Adrenal gland (tissue), 12 donors: Measurements from ENCODE around the gene AMPH. TPM values are rescaled to one million over a fixed set of nuclear protein-coding genes. Genes with fewer than 3 reads are reported as not detected.
"Not testable (repeated sequence)": the region's sequence is repeated elsewhere in the genome, so short reads cannot be mapped to it uniquely, and the experiment has no call there.

ENCODE experiments used
- DNase-seq, 7 donors: peaks; one replicate each; pipeline ENCODE4 v3.0.0-alpha.2; 2019 to 2020
- H3K27ac ChIP-seq, 5 donors: fragments of 200-600 bp; sonication (generic) in 4 of 5; 1 replicate in 3 of 5; 2 replicates in 2 of 5; pipeline versions ENCODE4 v1.5.1 to v1.8.0; 2016 to 2020; ENCODE audit warnings: mild to moderate bottlenecking in 1 of 5
- H3K27me3 ChIP-seq: fragments of 200-600 bp; 2 replicates; pipeline ENCODE4 v1.8.0; 2021
- H3K36me3 ChIP-seq, 2 donors: fragments of 200-600 bp; replicated peaks in 1 of 2; 1 replicate in 1 of 2; 2 replicates in 1 of 2; pipeline versions ENCODE4 v1.5.1 to v1.8.0; 2018 to 2022
- H3K4me1 ChIP-seq, 2 donors: fragments of 200-600 bp; replicated peaks in 1 of 2; 1 replicate in 1 of 2; 2 replicates in 1 of 2; pipeline versions ENCODE4 v1.5.1 to v1.8.0; 2018 to 2021
- H3K4me3 ChIP-seq, 4 donors: fragments of 200-600 bp; sonication (generic) in 3 of 4; one replicate each; pipeline ENCODE4 v1.5.1; 2016 to 2018
- H3K9me3 ChIP-seq, 3 donors: fragments of 200-600 bp; sonication (generic) in 1 of 3; replicated peaks in 1 of 3; 1 replicate in 2 of 3; 2 replicates in 1 of 3; pipeline versions ENCODE4 v1.5.1 to v1.8.0; 2016 to 2021
- POLR2A ChIP-seq, 2 donors: fragments of 450-650 bp; IDR thresholded peaks; one replicate each; pipeline ENCODE4 v1.6.1; 2017; ENCODE audit warnings: antibody characterized with exemption in 2 of 2, mild to moderate bottlenecking in 2 of 2, moderate library complexity in 1 of 2
- WGBS, 4 donors: extraction: QIAGEN DNeasy Blood & Tissue Kit in 2 of 4; methylation state at CpG; one replicate each; pipeline versions ENCODE4 v1.1.5 to v1.1.7; 2013 to 2017; 5-methylcytosine and 5-hydroxymethylcytosine counted together
- intact Hi-C, 2 donors: fragments of 100-400 bp; cut with DNase I; formaldehyde crosslinking; loops; one replicate each; pipeline versions ENCODE4 v1.14.1 to v1.15.0; 2022 to 2023
- polyA plus RNA-seq, 3 donors: library from polyadenylated mRNA; stranded (reverse); fragments of 200-250 nt in 2 of 3; fragments of 350-450 nt in 1 of 3; fragmentation: Illumina TruSeq in 1 of 3; extraction: RNeasy Lipid Tissue Mini Kit (QIAGEN cat#74804) in 1 of 3; gene quantifications; one replicate each; pipeline ENCODE4 v1.2.3, GENCODE V29; 2013 to 2014
- total RNA-seq, 9 donors: library from RNA; depleted of rRNA in 4 of 9; stranded (reverse); fragments of >200 nt in 4 of 9; fragments of 120-200 nt in 1 of 9; fragmentation: NEBNext Ultra II Directional in 1 of 9; extraction: Animal tissue kit (Norgen Biotek cat#: 25700) in 1 of 9; gene quantifications; one replicate each; pipeline versions ENCODE4 v1.1.0 to v1.2.4, GENCODE V29; 2013 to 2023
- TF ChIP-seq, protein P1 (sequence below), 6 experiments: fragments of 450-650 bp in 4 of 6; fragments of 200-600 bp in 2 of 6; sonication (generic) in 1 of 6; IDR thresholded peaks; 1 replicate in 5 of 6; 2 replicates in 1 of 6; pipeline versions ENCODE4 v1.5.1 to v1.8.0; 2016 to 2021; ENCODE audit warnings: antibody characterized with exemption in 6 of 6, mild to moderate bottlenecking in 2 of 6, moderate library complexity in 1 of 6
- donor health status: healthy with polysubstance abuse.
- donor health status: Bipolar disorder and iron deficiency.
- donor health status: DM: yes; HTN: yes; CAD: no.
- donor health status: DM: no; HTN: no; CAD: no.
- donor health status: DM: no; HTN: no; CAD: no.
- donor health status: DM: yes; HTN: yes; CAD: no.

AMPH gene
- total and polyA plus RNA-seq, 12 donors, result 0.18 to 4.4 (median 1.1) TPM; not detected in 1

DNA sequence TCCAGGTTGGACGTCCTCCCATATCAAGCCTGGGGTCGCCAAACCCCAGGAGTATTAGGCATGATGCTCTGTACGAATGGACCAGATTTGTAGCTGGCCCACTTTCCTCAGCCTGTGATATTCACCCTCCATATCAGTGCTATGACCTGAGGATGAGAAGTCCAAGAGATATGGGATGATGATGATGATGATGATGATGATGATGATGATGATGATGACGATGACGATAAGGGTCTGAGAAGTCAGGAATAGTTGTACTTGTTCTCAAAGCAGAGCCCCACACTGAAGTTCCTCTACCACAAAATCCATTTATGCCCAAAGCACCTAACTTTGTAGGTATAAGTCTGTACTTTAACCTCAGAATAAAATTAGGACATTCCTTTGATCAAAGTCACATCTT is 50.7 kb downstream of the AMPH start:
- Histone ChIP-seq H3K27ac (no peak overlapping the region), H3K4me1 (no peaks in the 10 kb centered on the region), H3K27me3 (no peaks in the 10 kb centered on the region), H3K4me3 (no peak overlapping the region), H3K36me3 (no peaks in the 10 kb centered on the region), H3K9me3 (no peaks in the 10 kb centered on the region)
- WGBS, 4 donors, result 71 to 82% (median 79%) methylated on average over 5 of the region's 5 CpGs
- no peak for DNase-seq
- TF ChIP-seq, protein P1, sequence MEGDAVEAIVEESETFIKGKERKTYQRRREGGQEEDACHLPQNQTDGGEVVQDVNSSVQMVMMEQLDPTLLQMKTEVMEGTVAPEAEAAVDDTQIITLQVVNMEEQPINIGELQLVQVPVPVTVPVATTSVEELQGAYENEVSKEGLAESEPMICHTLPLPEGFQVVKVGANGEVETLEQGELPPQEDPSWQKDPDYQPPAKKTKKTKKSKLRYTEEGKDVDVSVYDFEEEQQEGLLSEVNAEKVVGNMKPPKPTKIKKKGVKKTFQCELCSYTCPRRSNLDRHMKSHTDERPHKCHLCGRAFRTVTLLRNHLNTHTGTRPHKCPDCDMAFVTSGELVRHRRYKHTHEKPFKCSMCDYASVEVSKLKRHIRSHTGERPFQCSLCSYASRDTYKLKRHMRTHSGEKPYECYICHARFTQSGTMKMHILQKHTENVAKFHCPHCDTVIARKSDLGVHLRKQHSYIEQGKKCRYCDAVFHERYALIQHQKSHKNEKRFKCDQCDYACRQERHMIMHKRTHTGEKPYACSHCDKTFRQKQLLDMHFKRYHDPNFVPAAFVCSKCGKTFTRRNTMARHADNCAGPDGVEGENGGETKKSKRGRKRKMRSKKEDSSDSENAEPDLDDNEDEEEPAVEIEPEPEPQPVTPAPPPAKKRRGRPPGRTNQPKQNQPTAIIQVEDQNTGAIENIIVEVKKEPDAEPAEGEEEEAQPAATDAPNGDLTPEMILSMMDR (IDR thresholded peaks at IDR 0.05), result no peak
- TF ChIP-seq POLR2A (IDR thresholded peaks at IDR 0.05), result no peak
- intact Hi-C loops, result no loop called here

DNA sequence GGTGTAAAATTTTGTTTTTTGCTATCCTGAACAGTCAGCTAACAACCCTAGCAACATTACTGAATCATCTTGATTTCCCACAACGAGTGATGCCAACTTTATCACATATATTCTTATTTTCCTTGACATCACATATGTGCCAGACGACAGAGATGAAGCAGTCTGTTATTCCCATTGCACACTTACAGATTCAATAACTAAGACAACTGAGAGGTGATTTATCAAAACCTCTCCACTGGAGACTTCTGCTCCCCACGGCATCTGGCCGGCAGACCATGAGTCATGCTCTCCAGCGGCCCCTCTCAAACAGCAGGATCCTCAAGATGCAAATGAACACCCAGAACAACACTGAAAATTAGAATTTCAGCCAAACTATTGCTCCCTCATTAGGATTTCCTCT is 57.1 kb downstream of the AMPH start:
- WGBS, 4 donors, result 43 to 50% (median 47%) methylated on average over 5 of the region's 5 CpGs
- no peak overlapping the region for H3K27ac ChIP-seq
- no peak for TF ChIP-seq POLR2A (IDR thresholded peaks at IDR 0.05)
- TF ChIP-seq, protein P1 (IDR thresholded peaks at IDR 0.05), result no peak
- H3K9me3 ChIP-seq, result no peaks in the 10 kb centered on the region
- no peaks in the 10 kb centered on the region for H3K4me1 ChIP-seq
- intact Hi-C loops, result no loop called here
- H3K4me3 ChIP-seq, result no peak overlapping the region
- no peaks in the 10 kb centered on the region for H3K36me3 ChIP-seq
- H3K27me3 ChIP-seq, result no peaks in the 10 kb centered on the region
- no peak for DNase-seq

DNA sequence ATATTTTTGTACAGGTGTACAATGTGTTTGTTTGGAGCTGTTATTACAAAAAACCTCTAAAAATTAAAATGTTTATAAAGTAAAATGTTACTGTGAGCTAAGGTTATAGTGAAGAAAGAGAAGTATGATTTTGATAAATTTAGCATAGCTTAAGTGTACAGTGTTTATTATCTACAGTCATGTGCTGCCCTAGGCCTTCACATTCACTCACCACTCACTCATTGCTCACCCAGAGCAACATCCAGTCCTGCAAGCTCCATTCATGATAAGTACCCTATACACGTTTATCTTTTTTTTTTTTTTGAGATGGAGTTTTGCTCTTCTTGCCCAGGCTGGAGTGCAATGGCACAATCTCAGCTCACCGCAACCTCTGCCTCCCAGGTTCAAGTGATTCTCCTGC is 59.6 kb downstream of the AMPH start:
- H3K27me3 ChIP-seq, H3K36me3 ChIP-seq, H3K4me1 ChIP-seq, H3K4me3 ChIP-seq, intact Hi-C loops, H3K27ac ChIP-seq, H3K9me3 ChIP-seq, DNase-seq: not testable (repeated sequence)
- WGBS, 4 donors, result 81 to 92% (median 89%) methylated on average over 2 of the region's 2 CpGs

DNA sequence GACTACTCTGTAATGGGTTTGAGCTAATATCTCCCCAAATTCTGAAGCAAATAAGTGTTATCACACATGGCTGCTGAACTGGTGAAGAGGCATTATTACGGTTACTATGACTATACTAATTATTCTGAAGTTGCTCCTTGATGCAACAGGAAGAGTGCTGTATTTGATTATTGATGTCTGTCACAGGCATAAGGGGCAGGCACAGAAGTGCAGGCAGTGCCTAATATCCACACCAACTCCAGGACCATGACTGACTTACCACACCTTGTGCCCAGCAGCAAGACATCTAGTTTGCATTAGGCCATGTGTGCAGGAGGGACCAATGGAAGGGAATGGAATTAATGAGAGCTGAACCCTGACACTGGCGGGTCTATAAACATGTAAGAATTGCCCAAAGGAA is 62.7 kb downstream of the AMPH start:
- TF ChIP-seq, protein P1 (IDR thresholded peaks at IDR 0.05), result no peak
- no peak for TF ChIP-seq POLR2A (IDR thresholded peaks at IDR 0.05)
- intact Hi-C loops, result no loop called here

DNA sequence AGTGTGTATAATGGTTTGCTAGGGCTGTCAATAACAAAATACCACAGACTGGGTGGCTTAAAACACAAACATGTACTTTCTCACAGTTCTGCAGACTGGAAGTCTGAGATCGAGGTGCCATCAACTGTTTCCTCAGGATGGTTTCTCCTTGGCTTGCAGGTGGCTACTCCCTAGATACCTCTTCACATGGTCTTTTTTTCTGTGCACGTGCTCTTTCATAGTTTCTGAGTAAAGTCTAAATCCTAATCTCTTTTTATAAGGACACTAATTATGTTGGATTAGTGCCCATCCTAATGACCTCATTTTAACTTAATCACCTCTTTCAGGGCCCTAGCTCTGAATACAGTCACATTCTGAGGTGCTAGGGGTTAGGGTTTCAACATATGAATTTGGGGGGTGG is 65.9 kb downstream of the AMPH start:
- TF ChIP-seq POLR2A (IDR thresholded peaks at IDR 0.05), result no peak
- TF ChIP-seq, protein P1 (IDR thresholded peaks at IDR 0.05), result no peak
- Histone ChIP-seq H3K27me3 (no peaks in the 10 kb centered on the region), H3K4me3 (no peak overlapping the region), H3K36me3 (no peaks in the 10 kb centered on the region), H3K9me3 (no peaks in the 10 kb centered on the region), H3K4me1 (no peaks in the 10 kb centered on the region), H3K27ac (no peak overlapping the region)
- no peak for DNase-seq
- intact Hi-C loops, result no loop called here
- 64 to 78% (median 70%) methylated on average over 2 of the region's 2 CpGs for WGBS, 4 donors

More for the DNA sequence above, 62.7 kb downstream of the AMPH start:
- no peak for DNase-seq
- Histone ChIP-seq H3K9me3 (no peaks in the 10 kb centered on the region), H3K27me3 (no peaks in the 10 kb centered on the region), H3K4me3 (no peak overlapping the region), H3K4me1 (no peaks in the 10 kb centered on the region), H3K27ac (no peak overlapping the region), H3K36me3 (no peaks in the 10 kb centered on the region)
- 82 to 94% (median 88%) methylated on average over 2 of the region's 2 CpGs for whole genome bisulfite sequencing, 4 donors
